T-helper 2 cell treated with Interferon-gamma antibody and Interleukin-4, amounts not matched to agents 5 μg/mL and 100 μg/mL, for 36 hours (primary cell): ENCODE measurements around the gene VEGFD.
A peak's percentile ranks its signal among the peaks of the same experiment; 100 is the strongest.
"Not testable (repeated sequence)": the region's sequence is repeated elsewhere in the genome, so short reads cannot be mapped to it uniquely, and the experiment has no call there.

Source experiments
- DNase-seq: peaks from one replicate; pipeline ENCODE4 v3.0.0; 2021; ENCODE audit warnings: low spot score
- H3K27ac Mint-ChIP-seq: one replicate; pipeline ENCODE4 v1.8.0; 2021; ENCODE audit warnings: mild to moderate bottlenecking, mixed read lengths
- H3K27me3 Mint-ChIP-seq: one replicate; pipeline ENCODE4 v1.8.0; 2021; ENCODE audit warnings: low read depth, mixed read lengths
- H3K36me3 Mint-ChIP-seq: one replicate; pipeline ENCODE4 v1.8.0; 2021; ENCODE audit warnings: low read depth, mixed read lengths
- H3K4me1 Mint-ChIP-seq: one replicate; pipeline ENCODE4 v1.8.0; 2021; ENCODE audit warnings: low read depth, mixed read lengths
- H3K4me3 Mint-ChIP-seq: one replicate; pipeline ENCODE4 v1.8.0; 2022; ENCODE audit warnings: mild to moderate bottlenecking, moderate library complexity, mixed read lengths
- H3K9me3 Mint-ChIP-seq: one replicate; pipeline ENCODE4 v1.8.0; 2021; ENCODE audit warnings: mixed read lengths

The VEGFD gene

GRCh38 chrX:15310117-15310516, 74.1 kb downstream of the VEGFD start:
- no peaks in the 10 kb centered on the region for H3K27me3 Mint-ChIP-seq
- H3K27ac Mint-ChIP-seq: no peak overlapping the region
- no peak for DNase-seq
- no peaks in the 10 kb centered on the region for H3K9me3 Mint-ChIP-seq
- H3K4me3 Mint-ChIP-seq: no peak overlapping the region
- H3K36me3 Mint-ChIP-seq: no peaks in the 10 kb centered on the region
- H3K4me1 Mint-ChIP-seq: no peaks in the 10 kb centered on the region

GRCh38 chrX:15305899-15306298, 78.3 kb downstream of the VEGFD start:
- not testable (repeated sequence) for H3K9me3 Mint-ChIP-seq, H3K27ac Mint-ChIP-seq, H3K4me3 Mint-ChIP-seq, H3K36me3 Mint-ChIP-seq, H3K27me3 Mint-ChIP-seq, H3K4me1 Mint-ChIP-seq, DNase-seq

DNA sequence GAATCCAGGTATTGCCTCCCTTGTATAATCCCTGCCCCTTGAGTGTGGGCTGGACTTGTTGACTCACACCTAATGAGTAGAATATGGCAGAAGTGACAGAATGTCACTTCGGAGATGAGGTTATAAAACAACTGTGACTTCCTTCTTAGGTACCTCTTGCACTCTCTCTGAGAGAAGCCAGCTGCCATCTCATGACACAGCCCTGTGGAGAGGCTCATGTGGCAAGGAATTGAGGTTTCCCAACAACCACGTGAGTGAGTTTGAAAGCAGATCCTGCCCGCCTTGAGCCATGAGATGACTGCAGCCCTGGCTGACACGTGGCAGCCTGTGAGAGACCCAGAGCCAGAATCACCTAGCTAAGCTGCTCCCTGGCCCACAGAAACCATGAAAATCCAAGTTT, 82.3 kb downstream of the VEGFD start:
- peak; percentile 27 for DNase-seq
- Mint-ChIP-seq H3K27me3 (no peaks in the 10 kb centered on the region), H3K4me1 (no peaks in the 10 kb centered on the region), H3K9me3 (no peaks in the 10 kb centered on the region), H3K27ac (no peak overlapping the region), H3K4me3 (no peak overlapping the region), H3K36me3 (no peaks in the 10 kb centered on the region)

DNA sequence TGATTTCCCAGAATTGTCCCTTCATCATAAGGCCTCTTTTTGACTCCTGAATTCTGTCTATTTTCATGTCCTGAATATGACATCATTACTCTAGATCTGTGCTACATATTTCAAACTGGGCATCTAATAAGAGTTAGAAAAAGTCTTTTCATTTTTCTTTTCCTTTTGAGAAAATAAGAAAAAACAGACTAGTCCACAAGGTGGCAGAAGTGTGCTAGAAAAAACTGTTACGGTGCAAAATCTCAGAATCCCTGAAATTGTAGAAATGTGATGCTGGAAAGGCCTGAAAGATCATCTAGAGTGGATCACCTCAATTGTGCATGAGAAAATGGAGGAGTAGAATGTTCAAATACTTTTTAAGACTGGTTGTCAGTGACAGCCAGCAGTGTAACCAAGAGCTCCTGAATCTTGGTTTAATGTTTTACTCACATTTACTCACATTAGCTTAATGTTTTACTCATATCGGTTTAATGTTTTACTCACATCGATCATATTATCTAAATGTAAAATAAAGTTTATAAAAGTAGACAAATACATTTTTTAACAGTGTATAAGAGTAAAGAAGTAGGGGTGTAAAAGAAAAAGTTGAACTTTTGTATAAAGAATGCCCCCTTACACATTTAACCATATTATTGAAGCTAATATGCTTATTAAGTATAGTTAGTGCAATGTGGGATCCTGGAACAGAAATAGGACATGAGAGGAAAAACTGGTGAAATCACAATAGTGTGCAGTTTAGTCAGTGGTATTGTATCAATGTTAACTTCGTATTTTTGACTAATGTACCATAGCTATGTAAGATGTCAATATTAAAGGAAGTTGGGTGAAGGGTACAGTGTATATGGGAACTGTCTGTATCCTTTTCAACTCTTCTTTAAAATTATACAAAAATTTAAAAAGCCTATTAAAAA, 84.0 kb downstream of the VEGFD start:
- no peak for DNase-seq
- Mint-ChIP-seq H3K36me3 (no peaks in the 10 kb centered on the region), H3K4me1 (no peaks in the 10 kb centered on the region), H3K27me3 (no peaks in the 10 kb centered on the region), H3K4me3 (no peak overlapping the region), H3K27ac (no peak overlapping the region), H3K9me3 (no peaks in the 10 kb centered on the region)

GRCh38 chrX:15298780-15299179, 85.4 kb downstream of the VEGFD start:
- Mint-ChIP-seq H3K36me3 (no peaks in the 10 kb centered on the region), H3K4me3 (no peak overlapping the region), H3K9me3 (no peaks in the 10 kb centered on the region), H3K4me1 (no peaks in the 10 kb centered on the region), H3K27me3 (no peaks in the 10 kb centered on the region), H3K27ac (no peak overlapping the region)
- no peak for DNase-seq

DNA sequence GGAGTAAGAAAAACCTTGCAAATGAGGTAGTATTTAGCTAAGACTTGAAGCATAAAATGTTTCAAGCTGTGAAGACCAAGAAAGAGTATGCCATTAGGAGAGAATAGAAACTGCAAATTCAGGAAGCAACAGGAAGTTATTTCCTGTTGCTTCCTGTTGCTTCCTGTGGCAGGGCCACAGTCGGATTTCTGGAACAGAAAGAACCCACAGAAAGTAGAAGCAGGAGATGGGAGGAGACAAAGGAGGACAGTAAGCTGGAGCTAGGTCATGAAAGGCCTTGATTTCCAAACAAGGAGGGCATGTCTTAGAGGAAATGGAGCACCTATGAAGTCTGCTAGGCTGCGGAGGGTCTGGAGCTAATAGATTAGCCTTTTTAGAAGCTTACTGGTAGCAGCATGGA, 86.0 kb downstream of the VEGFD start:
- H3K27me3 Mint-ChIP-seq: no peaks in the 10 kb centered on the region
- no peaks in the 10 kb centered on the region for H3K9me3 Mint-ChIP-seq
- no peak for DNase-seq
- H3K4me1 Mint-ChIP-seq: no peaks in the 10 kb centered on the region
- no peak overlapping the region for H3K27ac Mint-ChIP-seq
- no peaks in the 10 kb centered on the region for H3K36me3 Mint-ChIP-seq
- H3K4me3 Mint-ChIP-seq: no peak overlapping the region
